Activated CD4-positive, alpha-beta T cell treated with anti-CD3 and anti-CD28 coated beads, Interleukin-2, amount 10 ng/mL, durations not matched to agents 24 days and 14 days (primary cell): Measurements from ENCODE around the gene CLSTN1. TPM values are rescaled to one million over a fixed set of nuclear protein-coding genes. Genes with fewer than 3 reads are reported as not detected.

ENCODE experiments used
- DNase-seq: peaks from one replicate; pipeline ENCODE4 v3.0.0; 2022
- H3K27ac Mint-ChIP-seq: one replicate; pipeline ENCODE4 v1.8.0; 2022; ENCODE audit warnings: mild to moderate bottlenecking, mixed read lengths
- H3K27me3 Mint-ChIP-seq: one replicate; pipeline ENCODE4 v1.8.0; 2022; ENCODE audit warnings: mixed read lengths
- H3K36me3 Mint-ChIP-seq: one replicate; pipeline ENCODE4 v1.8.0; 2022; ENCODE audit warnings: low read depth, mild to moderate bottlenecking, mixed read lengths
- H3K4me1 Mint-ChIP-seq: one replicate; pipeline ENCODE4 v1.8.0; 2021; ENCODE audit warnings: mixed read lengths
- H3K4me3 Mint-ChIP-seq: one replicate; pipeline ENCODE4 v1.8.0; 2022; ENCODE audit warnings: mild to moderate bottlenecking, moderate library complexity, mixed read lengths
- H3K9me3 Mint-ChIP-seq: one replicate; pipeline ENCODE4 v1.8.0; 2021; ENCODE audit warnings: mixed read lengths
- intact Hi-C: fragments of 100-400 bp; cut with micrococcal nuclease; formaldehyde crosslinking; loops from one replicate; pipeline ENCODE4 v1.15.1; 2023
- total RNA-seq: library from RNA; stranded (reverse); gene quantifications from 2 replicates; pipeline ENCODE4 v1.2.3, GENCODE V29; 2022

The CLSTN1 gene
- total RNA-seq, 1 donor from 2014 or later: 43.8 TPM

DNA sequence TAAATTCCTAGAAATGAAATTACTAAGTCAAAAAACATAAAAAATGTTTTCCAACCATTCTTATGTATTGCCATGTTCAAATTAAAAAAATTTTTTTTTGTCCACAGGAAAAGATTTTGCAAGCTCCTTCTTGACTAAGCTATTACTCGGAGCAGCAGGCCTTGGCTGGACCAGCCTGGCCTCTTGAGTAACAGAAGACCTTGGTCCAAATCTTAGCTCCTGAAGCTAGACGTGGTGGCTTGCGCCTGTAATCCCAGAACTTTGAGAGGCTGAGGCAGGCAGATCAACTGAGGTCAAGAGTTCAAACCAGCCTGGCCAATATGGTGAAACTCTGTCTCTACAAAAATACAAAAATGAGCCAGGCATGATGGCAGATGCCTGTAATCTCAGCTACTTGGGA, 77.6 kb downstream of the CLSTN1 start:
- Mint-ChIP-seq H3K27ac (no peak overlapping the region), H3K4me3 (no peak overlapping the region), H3K36me3 (peaks cover 45% of the 10 kb centered on the region), H3K9me3 (no peaks in the 10 kb centered on the region), H3K27me3 (no peaks in the 10 kb centered on the region), H3K4me1 (no peaks in the 10 kb centered on the region)
- no peak for DNase-seq
- intact Hi-C loops: no loop called here

DNA sequence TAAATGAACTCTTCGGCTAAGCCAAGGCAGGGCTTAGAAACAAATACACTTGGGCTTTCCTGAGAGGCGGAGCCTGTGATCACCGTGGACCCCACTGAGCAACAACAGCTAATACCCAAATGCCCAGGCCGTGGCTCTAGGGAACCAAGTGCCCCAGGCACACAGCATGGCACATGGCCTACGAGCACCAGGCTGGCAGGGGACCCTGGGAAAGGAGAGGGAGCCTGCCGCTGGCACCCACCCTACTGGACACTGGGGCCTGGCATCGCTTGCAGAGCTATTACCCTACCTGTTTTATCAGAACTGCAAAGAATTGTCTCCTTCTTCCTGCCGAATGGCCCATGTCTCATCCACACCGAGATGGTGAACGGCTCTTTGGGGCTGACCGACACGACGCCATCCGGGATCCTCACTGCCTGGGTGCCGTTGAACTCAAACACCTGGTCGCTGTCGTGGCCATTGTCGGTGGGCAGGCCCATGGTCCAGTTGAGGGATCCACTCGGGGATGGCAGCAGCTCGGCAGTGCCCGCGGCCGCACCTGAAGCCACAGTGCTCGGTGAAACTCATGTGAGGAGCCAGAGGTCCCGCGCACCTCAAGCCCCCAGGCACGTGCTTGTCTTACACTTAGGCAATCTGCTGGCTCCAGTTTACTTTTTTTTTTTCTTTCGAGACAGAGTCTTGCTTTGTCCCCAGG, 79.5 kb downstream of the CLSTN1 start:
- intact Hi-C loops: no loop called here
- no peak overlapping the region for H3K27ac Mint-ChIP-seq
- no peak overlapping the region for H3K4me3 Mint-ChIP-seq
- H3K36me3 Mint-ChIP-seq: peaks cover 40% of the 10 kb centered on the region
- no peaks in the 10 kb centered on the region for H3K9me3 Mint-ChIP-seq
- H3K27me3 Mint-ChIP-seq: no peaks in the 10 kb centered on the region
- no peaks in the 10 kb centered on the region for H3K4me1 Mint-ChIP-seq
- no peak for DNase-seq

DNA sequence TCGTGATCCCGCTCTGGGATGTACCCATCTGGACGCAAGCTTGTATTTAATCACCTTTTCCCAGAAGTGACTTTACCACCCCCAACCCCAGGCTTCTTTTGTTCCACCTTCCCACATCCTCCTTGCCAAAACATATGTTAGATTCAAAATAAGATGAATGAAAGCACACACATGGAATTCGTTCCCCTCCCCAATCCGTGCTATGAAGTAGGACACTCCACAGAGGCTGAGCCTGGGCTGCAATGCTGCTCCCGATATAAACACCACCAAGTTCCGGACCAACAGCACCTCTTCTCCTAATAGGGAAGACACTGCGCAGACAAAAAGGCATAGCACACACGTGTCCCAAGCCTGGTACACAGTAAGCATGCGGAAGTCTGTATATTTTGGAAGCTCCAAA, 86.1 kb downstream of the CLSTN1 start:
- H3K27ac Mint-ChIP-seq: peak overlapping the region; percentile 60

DNA sequence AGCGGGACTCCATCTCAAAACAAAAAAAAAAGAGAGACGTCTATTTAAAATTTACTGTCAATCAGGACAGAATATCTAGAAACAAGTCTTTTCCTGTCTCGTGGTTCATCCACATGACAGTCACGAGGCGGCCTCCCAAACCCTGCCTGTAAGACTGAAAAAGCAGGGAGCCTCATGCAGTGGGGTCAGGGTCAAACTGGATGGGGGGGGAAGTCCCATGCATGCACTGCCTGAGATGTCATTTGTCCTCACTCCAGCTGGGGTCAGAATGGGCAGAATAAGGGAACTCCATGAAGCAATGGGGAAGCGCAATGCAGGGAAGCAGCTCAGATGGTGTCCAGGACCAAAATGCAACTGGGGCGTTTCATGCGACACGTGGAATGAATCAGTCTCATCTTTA, 86.7 kb downstream of the CLSTN1 start:
- Mint-ChIP-seq H3K4me1 (peaks cover 11% of the 10 kb centered on the region), H3K36me3 (peaks cover 56% of the 10 kb centered on the region), H3K4me3 (no peak overlapping the region), H3K9me3 (no peaks in the 10 kb centered on the region), H3K27me3 (no peaks in the 10 kb centered on the region), H3K27ac (no peak overlapping the region)
- intact Hi-C loops: no loop called here
- peak; percentile 62 for DNase-seq

More for the DNA sequence above, 86.1 kb downstream of the CLSTN1 start:
- Mint-ChIP-seq H3K4me1 (peaks cover 11% of the 10 kb centered on the region), H3K27me3 (no peaks in the 10 kb centered on the region), H3K4me3 (no peak overlapping the region), H3K36me3 (peaks cover 51% of the 10 kb centered on the region), H3K9me3 (no peaks in the 10 kb centered on the region)
- intact Hi-C loops: no loop called here
- DNase-seq: no peak

DNA sequence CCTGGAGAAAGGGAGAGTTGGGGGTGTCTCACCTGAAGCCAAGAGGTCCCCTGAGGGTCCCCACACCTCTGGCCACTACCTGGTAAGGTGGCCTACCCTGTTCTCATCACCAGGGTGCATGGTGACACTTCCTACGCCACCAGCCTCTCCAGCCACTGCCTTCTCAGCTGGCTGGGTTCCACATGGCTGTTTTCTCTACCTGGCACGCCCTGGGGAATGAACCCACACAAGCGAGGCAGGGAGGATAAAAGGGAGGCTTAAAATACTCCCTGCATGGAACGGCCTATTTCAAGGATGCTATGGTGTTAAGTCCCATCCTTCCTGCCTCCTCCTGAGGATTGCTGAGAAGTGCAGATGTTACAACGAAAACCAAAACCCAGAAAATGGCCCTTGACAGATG, 87.5 kb downstream of the CLSTN1 start:
- H3K27ac Mint-ChIP-seq: no peak overlapping the region
- no peak overlapping the region for H3K4me3 Mint-ChIP-seq
- no peaks in the 10 kb centered on the region for H3K27me3 Mint-ChIP-seq
- H3K9me3 Mint-ChIP-seq: no peaks in the 10 kb centered on the region
- peaks cover 60% of the 10 kb centered on the region for H3K36me3 Mint-ChIP-seq
- no peak for DNase-seq
- intact Hi-C loops: no loop called here
- H3K4me1 Mint-ChIP-seq: peaks cover 14% of the 10 kb centered on the region

DNA sequence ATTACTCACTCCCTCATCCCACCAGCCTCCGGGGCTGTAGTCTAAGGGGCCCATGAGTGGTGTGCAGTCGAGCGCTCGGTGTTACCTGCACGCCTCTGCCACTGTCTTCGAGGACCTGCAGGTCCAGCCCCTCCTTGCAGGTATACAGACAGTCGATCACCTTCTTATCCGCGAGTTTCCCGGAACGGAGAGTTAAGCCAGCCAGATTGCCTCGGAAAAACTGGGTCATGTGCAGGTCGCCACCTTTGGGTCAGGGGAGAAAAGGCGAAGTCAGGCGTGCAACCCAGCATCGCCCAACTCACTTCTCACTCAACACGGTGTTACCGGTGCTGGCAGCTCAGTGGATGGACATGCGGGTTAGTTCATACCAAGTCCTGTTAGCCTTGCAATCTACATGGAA, 88.0 kb downstream of the CLSTN1 start:
- H3K4me3 Mint-ChIP-seq: no peak overlapping the region
- no peak overlapping the region for H3K27ac Mint-ChIP-seq

DNA sequence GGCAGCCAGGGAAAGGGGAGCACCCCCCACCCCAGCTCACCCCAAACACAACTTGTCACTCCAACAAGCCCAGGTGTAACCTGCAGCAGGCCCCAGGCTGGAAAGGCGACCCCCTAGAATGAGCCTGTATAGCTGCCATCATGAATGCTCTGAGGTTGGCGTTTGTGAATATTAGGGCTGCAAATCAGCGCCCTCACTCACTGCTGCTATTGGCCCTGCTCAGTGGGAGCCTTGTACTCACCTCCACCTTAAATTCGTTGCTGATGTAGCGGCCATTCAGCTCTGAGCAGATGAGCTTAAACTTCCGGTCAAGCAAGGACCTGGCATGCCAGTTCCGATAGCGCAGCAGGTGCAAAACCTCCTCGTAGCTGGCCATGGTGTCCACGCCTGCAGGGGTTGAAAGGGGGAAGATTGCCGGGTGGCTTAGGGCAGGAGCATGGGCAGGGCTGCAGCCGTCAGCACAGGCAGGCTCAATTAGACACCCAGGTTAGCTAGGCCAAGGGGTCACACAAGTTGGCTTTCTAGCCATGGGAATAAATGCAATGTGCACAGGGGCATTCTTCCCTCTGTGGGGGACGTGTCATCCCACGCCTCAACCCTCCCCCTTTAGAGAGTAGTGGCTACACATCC, 90.5 kb downstream of the CLSTN1 start:
- H3K36me3 Mint-ChIP-seq: peaks cover 70% of the 10 kb centered on the region
- H3K9me3 Mint-ChIP-seq: no peaks in the 10 kb centered on the region
- intact Hi-C loops: no loop called here
- peak overlapping the region; percentile 56 for H3K27ac Mint-ChIP-seq
- no peaks in the 10 kb centered on the region for H3K27me3 Mint-ChIP-seq
- DNase-seq: peak; percentile 61
- H3K4me1 Mint-ChIP-seq: peaks cover 32% of the 10 kb centered on the region
- no peak overlapping the region for H3K4me3 Mint-ChIP-seq

More for the DNA sequence above, 88.0 kb downstream of the CLSTN1 start:
- peaks cover 63% of the 10 kb centered on the region for H3K36me3 Mint-ChIP-seq
- H3K4me1 Mint-ChIP-seq: peaks cover 16% of the 10 kb centered on the region
- no peaks in the 10 kb centered on the region for H3K9me3 Mint-ChIP-seq
- no peak for DNase-seq
- intact Hi-C loops: no loop called here
- H3K27me3 Mint-ChIP-seq: no peaks in the 10 kb centered on the region

DNA sequence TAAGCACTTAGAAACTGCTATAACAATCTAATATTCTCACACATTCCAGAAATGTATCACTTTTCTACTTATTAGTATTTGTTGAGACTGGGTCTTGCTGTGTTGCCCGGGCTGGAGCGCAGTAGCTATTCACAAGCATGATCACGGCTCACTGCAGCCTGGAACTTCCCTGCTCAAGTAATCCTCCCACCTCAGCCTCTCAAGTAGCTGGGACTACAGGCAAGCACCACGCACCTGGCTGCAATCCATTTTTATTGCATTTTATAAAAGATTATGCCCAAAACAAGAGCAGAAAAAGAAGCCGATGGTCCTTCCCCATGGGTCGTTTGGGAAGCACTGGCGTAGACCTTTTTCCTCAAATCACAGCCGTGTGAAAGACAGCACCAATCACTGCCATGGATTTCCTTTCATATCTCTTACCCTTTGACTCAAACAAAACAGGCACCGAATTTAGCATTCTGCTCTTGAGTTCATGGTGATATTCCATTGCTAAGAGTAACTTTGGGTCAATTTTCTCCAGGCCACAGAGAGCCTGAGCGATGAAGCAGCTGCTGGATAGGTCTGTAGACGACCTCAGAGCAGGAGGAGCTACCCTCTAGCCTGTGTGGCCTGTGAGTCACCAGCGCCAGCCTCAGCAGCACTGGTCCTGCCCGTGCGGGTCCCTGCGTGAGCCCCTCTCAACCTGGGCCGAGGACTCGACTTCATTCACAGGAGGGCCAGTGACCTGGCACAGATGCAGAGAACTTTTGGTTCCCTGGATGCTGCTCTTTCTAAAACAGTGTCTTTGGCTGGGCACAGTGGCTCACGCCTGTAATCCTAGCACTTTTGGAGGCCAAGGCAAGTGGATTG, 91.4 kb downstream of the CLSTN1 start:
- Mint-ChIP-seq H3K4me1 (peaks cover 36% of the 10 kb centered on the region), H3K27ac (peak overlapping the region; percentile 56), H3K9me3 (no peaks in the 10 kb centered on the region), H3K36me3 (peaks cover 72% of the 10 kb centered on the region), H3K27me3 (no peaks in the 10 kb centered on the region), H3K4me3 (no peak overlapping the region)
- intact Hi-C loops: no loop called here
- DNase-seq: peak; percentile 61

DNA sequence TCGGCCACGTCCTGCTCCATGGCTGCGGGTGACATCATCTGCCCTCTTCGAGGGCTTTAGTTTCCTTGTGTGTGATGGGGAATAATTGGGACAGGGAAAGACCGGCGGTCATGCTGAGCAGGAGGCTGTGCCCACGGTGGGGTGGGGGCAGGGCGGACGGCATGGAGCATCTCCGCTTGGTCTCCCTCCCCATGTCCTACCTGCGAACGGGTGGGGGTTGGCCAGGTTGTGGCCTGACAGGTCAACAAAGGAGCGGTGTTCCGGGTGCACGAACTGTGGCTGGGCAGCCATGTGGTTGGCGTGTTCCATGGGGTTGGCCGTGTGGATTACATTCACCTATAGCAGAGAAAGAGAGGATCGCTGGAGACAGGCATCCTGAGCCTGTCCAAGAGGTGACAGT, 92.2 kb downstream of the CLSTN1 start:
- DNase-seq: peak; percentile 62
- Mint-ChIP-seq H3K36me3 (peaks cover 76% of the 10 kb centered on the region), H3K4me1 (peaks cover 36% of the 10 kb centered on the region), H3K27me3 (no peaks in the 10 kb centered on the region), H3K9me3 (no peaks in the 10 kb centered on the region), H3K27ac (peak overlapping the region; percentile 63), H3K4me3 (no peak overlapping the region)
- intact Hi-C loops: no loop called here

DNA sequence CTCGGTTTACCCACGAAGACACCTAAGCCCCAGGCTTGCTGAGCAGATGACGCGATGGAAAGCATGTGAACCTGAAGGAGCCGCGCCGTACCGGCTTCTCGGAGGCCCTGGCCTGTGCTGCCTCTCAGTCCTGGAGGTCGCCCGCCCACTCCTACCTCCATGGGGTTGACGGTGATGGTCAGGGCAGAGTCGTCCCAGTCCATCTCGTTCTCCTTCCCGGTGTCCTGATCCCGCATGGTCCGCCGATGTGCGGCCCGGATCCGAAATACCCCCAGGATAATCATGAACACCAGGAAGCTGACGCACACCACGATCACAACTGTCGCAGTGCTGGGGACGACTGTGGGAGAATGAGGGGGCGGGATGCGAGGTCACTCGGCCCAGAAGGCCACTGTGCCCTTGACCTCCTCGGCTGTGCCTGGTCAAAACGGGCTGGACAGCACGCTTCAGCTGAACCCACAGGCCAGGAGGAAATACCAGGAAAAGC, 92.7 kb downstream of the CLSTN1 start:
- intact Hi-C loops: no loop called here
- DNase-seq: peak; percentile 62
- H3K9me3 Mint-ChIP-seq: no peaks in the 10 kb centered on the region
- H3K27ac Mint-ChIP-seq: peak overlapping the region; percentile 79
- peaks cover 36% of the 10 kb centered on the region for H3K4me1 Mint-ChIP-seq
- H3K4me3 Mint-ChIP-seq: no peak overlapping the region
- H3K27me3 Mint-ChIP-seq: no peaks in the 10 kb centered on the region
- peaks cover 76% of the 10 kb centered on the region for H3K36me3 Mint-ChIP-seq

DNA sequence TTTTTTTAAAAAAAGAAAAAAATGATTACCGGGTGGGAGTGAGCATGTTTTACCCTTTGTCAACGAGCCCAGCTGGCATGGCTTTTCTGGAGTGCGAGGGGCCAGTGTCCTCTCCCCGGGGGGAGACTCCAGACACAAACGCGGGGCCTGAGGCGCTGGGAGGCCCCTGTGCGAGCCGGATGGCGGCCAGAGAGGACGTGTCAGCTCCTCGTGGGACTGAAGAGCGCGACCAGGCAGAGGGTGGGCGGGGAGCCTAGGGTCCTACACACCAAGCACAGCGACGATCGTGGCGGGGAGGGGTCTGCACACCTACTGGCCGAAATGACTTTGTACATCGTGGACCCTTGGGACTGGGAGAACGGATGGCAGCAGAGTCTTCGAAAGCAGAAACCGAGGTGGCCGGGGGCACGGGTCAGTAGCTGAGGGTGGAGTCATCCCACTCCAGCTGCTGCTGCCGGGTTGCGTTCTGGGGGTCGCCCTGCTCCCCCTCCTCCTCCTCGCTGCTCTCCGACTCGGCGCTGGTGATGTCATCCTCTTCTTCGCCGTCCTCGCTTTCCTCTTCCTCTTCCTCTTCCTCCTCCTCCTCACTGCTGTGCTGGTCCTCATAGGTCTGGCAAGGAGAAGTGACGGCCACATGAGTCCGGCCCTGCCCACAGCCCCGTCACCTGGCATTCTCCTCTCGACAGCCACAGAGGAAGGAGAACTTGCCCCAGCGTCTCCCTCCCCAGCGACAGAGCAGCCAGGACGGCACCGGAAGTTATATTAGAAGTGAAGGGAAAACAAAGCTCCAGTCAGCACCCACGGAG, 93.5 kb downstream of the CLSTN1 start:
- Mint-ChIP-seq H3K36me3 (peaks cover 75% of the 10 kb centered on the region), H3K4me1 (peaks cover 36% of the 10 kb centered on the region), H3K27me3 (no peaks in the 10 kb centered on the region), H3K9me3 (no peaks in the 10 kb centered on the region), H3K27ac (peak overlapping the region; percentile 79), H3K4me3 (peak overlapping the region; percentile 49)
- intact Hi-C loops: no loop called here
- DNase-seq: peak; percentile 61

DNA sequence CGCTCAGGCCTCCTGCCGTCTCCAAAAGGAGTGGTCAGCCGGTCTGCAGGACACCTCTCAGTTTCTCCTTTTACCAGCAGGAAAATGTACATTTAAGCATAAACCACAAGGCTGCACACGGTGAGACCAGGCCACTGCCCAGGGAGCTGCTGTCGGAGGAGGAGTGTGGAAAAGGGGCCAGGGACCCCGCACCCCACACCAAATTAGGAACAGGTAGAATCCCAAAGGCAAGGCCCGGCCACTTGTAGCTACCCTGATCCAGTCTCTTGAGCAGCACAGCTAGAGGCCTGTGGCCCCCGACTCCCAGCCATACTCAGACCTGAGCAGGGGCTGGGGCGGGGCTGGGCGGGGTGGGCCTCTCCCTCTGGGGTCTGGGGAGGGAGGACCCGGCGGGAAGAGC, 94.2 kb downstream of the CLSTN1 start:
- peaks cover 39% of the 10 kb centered on the region for H3K4me1 Mint-ChIP-seq
- DNase-seq: no peak
- H3K4me3 Mint-ChIP-seq: peak overlapping the region; percentile 77
- no peaks in the 10 kb centered on the region for H3K9me3 Mint-ChIP-seq
- peak overlapping the region; percentile 91 for H3K27ac Mint-ChIP-seq
- H3K36me3 Mint-ChIP-seq: peaks cover 78% of the 10 kb centered on the region
- H3K27me3 Mint-ChIP-seq: no peaks in the 10 kb centered on the region
- intact Hi-C loops: loop anchor here (5.0 to 10.0 kb wide), 2 partner anchors 95 to 138 kb away; partner anchors contain the start of gene CLSTN1
